ENCODE data around the gene PTPRG. TPM values are rescaled to one million over a fixed set of nuclear protein-coding genes. Genes with fewer than 3 reads are reported as not detected.

Gene PTPRG
- total RNA-seq, 2 donors from 2014 or later: 23.9 to 31.6 TPM

GRCh38 chr3:61685755-61686154 is 124.4 kb downstream of the PTPRG start:
- H3K27ac ChIP-seq: no peak overlapping the region
- ATAC-seq: no peak
- 68 to 79% methylated on average over 9 of the region's 9 CpGs for WGBS, 2 donors
- TF ChIP-seq CTCF (IDR thresholded peaks at IDR 0.05): no peak
- no peak for TF ChIP-seq POLR2A (IDR thresholded peaks at IDR 0.05)
- no peaks in the 10 kb centered on the region for H3K36me3 ChIP-seq (replicated peaks in 1 of 2; ENCODE audit: insufficient read depth in 1 of 2, low read depth in 2 of 2)
- no peaks in the 10 kb centered on the region for H3K27me3 ChIP-seq
- DNase-seq: no peak
- intact Hi-C loops (cut with DNase I): no loop called here
- no peaks in the 10 kb centered on the region for H3K9me3 ChIP-seq
- no peak overlapping the region for H3K4me3 ChIP-seq
- peaks cover 13% of the 10 kb centered on the region for H3K4me1 ChIP-seq

- WGBS, 2 donors: 84 to 88% methylated on average over 3 of the region's 3 CpGs
- TF ChIP-seq CTCF (IDR thresholded peaks at IDR 0.05) (no peak), POLR2A (IDR thresholded peaks at IDR 0.05) (no peak)
- Histone ChIP-seq H3K36me3 (replicated peaks in 1 of 2; ENCODE audit: insufficient read depth in 1 of 2, low read depth in 2 of 2) (no peaks in the 10 kb centered on the region), H3K9me3 (no peaks in the 10 kb centered on the region), H3K27me3 (no peaks in the 10 kb centered on the region), H3K4me3 (no peak overlapping the region), H3K27ac (no peak overlapping the region), H3K4me1 (peaks cover 13% of the 10 kb centered on the region)
- peak in 1 of 4 donors; percentile 14 for DNase-seq
- intact Hi-C loops (cut with DNase I): no loop called here
- no peak for ATAC-seq
Measured at GRCh38 chr3:61686228-61686648, 124.9 kb downstream of the PTPRG start.

GRCh38 chr3:61687206-61687605 is 125.8 kb downstream of the PTPRG start:
- intact Hi-C loops (cut with DNase I): no loop called here
- TF ChIP-seq POLR2A (IDR thresholded peaks at IDR 0.05) (no peak), CTCF (IDR thresholded peaks at IDR 0.05) (no peak)
- Histone ChIP-seq H3K27ac (no peak overlapping the region), H3K27me3 (no peaks in the 10 kb centered on the region), H3K4me3 (no peak overlapping the region), H3K9me3 (no peaks in the 10 kb centered on the region), H3K4me1 (peaks cover 13% of the 10 kb centered on the region), H3K36me3 (replicated peaks in 1 of 2; ENCODE audit: insufficient read depth in 1 of 2, low read depth in 2 of 2) (no peaks in the 10 kb centered on the region)
- ATAC-seq: no peak
- DNase-seq: no peak
- 79 to 85% methylated on average over 2 of the region's 2 CpGs for WGBS, 2 donors

- no peak for DNase-seq
- Histone ChIP-seq H3K9me3 (no peaks in the 10 kb centered on the region), H3K27me3 (no peaks in the 10 kb centered on the region), H3K27ac (no peak overlapping the region), H3K36me3 (replicated peaks in 1 of 2; ENCODE audit: insufficient read depth in 1 of 2, low read depth in 2 of 2) (no peaks in the 10 kb centered on the region), H3K4me1 (peaks cover 13% of the 10 kb centered on the region), H3K4me3 (no peak overlapping the region)
- intact Hi-C loops (cut with DNase I): no loop called here
- no peak for ATAC-seq
- WGBS, 2 donors: 65 to 72% methylated on average over 5 of the region's 5 CpGs
- TF ChIP-seq CTCF (IDR thresholded peaks at IDR 0.05) (no peak), POLR2A (IDR thresholded peaks at IDR 0.05) (no peak)
Measured at GRCh38 chr3:61687663-61688306, 126.4 kb downstream of the PTPRG start.

Measured in body of pancreas (tissue), 4 donors.